ENCODE data around the gene FPGT.

Gene FPGT

GRCh38 chr1:74193908-74194307, 4.1 kb upstream of the FPGT start:
- H3K4me1 ChIP-seq: no peaks in the 10 kb centered on the region
- no peak for TF ChIP-seq CTCF (IDR thresholded peaks at IDR 0.05; ENCODE audit: low read depth, low read length)
- H3K4me3 ChIP-seq (ENCODE audit: low read depth, low read length): no peak overlapping the region
- no peaks in the 10 kb centered on the region for H3K9me3 ChIP-seq
- DNase-seq: no peak
- H3K36me3 ChIP-seq: no peaks in the 10 kb centered on the region
- no peaks in the 10 kb centered on the region for H3K27me3 ChIP-seq

GRCh38 chr1:74195339-74195738, 2.7 kb upstream of the FPGT start:
- no peaks in the 10 kb centered on the region for H3K9me3 ChIP-seq
- no peak overlapping the region for H3K4me3 ChIP-seq (ENCODE audit: low read depth, low read length)
- no peak for DNase-seq
- no peak for TF ChIP-seq CTCF (IDR thresholded peaks at IDR 0.05; ENCODE audit: low read depth, low read length)
- no peaks in the 10 kb centered on the region for H3K27me3 ChIP-seq
- no peaks in the 10 kb centered on the region for H3K4me1 ChIP-seq
- no peaks in the 10 kb centered on the region for H3K36me3 ChIP-seq

- Histone ChIP-seq H3K4me3 (ENCODE audit: low read depth, low read length) (peak overlapping the region; percentile 65), H3K9me3 (no peaks in the 10 kb centered on the region), H3K27me3 (no peaks in the 10 kb centered on the region), H3K36me3 (no peaks in the 10 kb centered on the region), H3K4me1 (no peaks in the 10 kb centered on the region)
- no peak for DNase-seq
- no peak for TF ChIP-seq CTCF (IDR thresholded peaks at IDR 0.05; ENCODE audit: low read depth, low read length)
Observed at GRCh38 chr1:74197255-74197654, 787 bp upstream of the FPGT start.

- Histone ChIP-seq H3K9me3 (no peaks in the 10 kb centered on the region), H3K4me1 (no peaks in the 10 kb centered on the region), H3K27me3 (no peaks in the 10 kb centered on the region), H3K36me3 (no peaks in the 10 kb centered on the region), H3K4me3 (ENCODE audit: low read depth, low read length) (no peak overlapping the region)
- no peak for TF ChIP-seq CTCF (IDR thresholded peaks at IDR 0.05; ENCODE audit: low read depth, low read length)
- DNase-seq: no peak
Observed at GRCh38 chr1:74199504-74199903, 1.5 kb downstream of the FPGT start.

- Histone ChIP-seq H3K4me1 (no peaks in the 10 kb centered on the region), H3K4me3 (ENCODE audit: low read depth, low read length) (no peak overlapping the region), H3K36me3 (no peaks in the 10 kb centered on the region), H3K27me3 (no peaks in the 10 kb centered on the region), H3K9me3 (no peaks in the 10 kb centered on the region)
- no peak for TF ChIP-seq CTCF (IDR thresholded peaks at IDR 0.05; ENCODE audit: low read depth, low read length)
- no peak for DNase-seq
Observed at GRCh38 chr1:74205266-74205665, 7.2 kb downstream of the FPGT start.

- H3K4me3 ChIP-seq (ENCODE audit: low read depth, low read length): no peak overlapping the region
- H3K4me1 ChIP-seq: no peaks in the 10 kb centered on the region
- DNase-seq: no peak
- H3K27me3 ChIP-seq: no peaks in the 10 kb centered on the region
- no peak for TF ChIP-seq CTCF (IDR thresholded peaks at IDR 0.05; ENCODE audit: low read depth, low read length)
- no peaks in the 10 kb centered on the region for H3K9me3 ChIP-seq
- H3K36me3 ChIP-seq: no peaks in the 10 kb centered on the region
Observed at GRCh38 chr1:74215229-74215628, 17.2 kb downstream of the FPGT start.

All from BE2C (cell line).